HG03135 (cell line): ENCODE results near the gene FOXD4L6.
"Not testable (repeated sequence)": the region's sequence is repeated elsewhere in the genome, so short reads cannot be mapped to it uniquely, and the experiment has no call there.

ENCODE experiments used
- ATAC-seq: cut with Tn5 transposase; IDR thresholded peaks from one replicate; pipeline ENCODE4 v1.9.1; 2021; ENCODE audit warnings: mild to moderate bottlenecking, moderate library complexity; ENCODE audit not compliant: unreplicated experiment

The FOXD4L6 gene

GRCh38 chr9:41128581-41128980 is at the start of gene FOXD4L6:
Gene FOXD4L6, minus strand, starts transcription at chr9:41128681. Its CDS starts 298 bp downstream, at chr9:41128383.
- ATAC-seq = not testable (repeated sequence)

GRCh38 chr9:41174994-41175393 is 46.5 kb upstream of the FOXD4L6 start:
- not testable (repeated sequence) for ATAC-seq

DNA sequence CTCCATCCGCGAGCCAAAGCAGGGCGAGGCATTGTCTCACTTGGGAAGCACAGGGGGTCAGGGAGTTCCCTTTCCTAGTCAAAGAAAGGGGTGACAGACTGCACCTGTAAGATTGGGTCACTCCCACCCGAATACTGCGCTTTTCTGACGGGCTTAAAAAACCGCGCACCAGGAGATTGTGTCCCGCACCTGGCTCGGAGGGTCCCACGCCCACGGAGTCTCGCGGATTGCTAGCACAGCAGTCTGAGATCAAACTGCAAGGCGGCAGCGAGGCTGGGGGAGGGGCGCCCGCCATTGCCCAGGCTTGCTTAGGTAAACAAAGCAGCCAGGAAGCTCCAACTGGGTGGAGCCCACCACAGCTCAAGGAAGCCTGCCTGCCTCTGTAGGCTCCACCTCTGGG is 21.6 kb upstream of the FOXD4L6 start:
- ATAC-seq = not testable (repeated sequence)

DNA sequence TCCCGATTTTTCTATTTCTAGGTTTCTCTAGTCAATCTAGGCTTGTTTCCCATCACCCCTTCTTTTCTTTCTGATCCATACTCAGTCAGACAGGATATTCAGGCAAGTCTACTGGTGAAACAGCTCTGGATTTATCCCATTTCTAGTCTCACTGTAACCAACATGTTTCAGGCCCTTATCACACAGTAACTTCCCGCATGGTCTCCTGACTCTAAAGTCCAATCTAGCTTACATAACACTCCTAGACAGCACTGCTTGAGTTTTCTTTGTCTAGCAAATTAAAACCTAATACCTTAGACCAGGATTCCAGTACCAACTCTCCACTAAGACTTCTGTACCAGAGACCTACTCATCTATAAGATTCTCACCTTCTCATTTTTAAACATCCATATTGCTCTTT is 13.4 kb upstream of the FOXD4L6 start:
- not testable (repeated sequence) for ATAC-seq

GRCh38 chr9:41126746-41127446 is 1.6 kb downstream of the FOXD4L6 start:
- not testable (repeated sequence) for ATAC-seq

- not testable (repeated sequence) for ATAC-seq
These were observed 2.5 kb downstream of the FOXD4L6 start for GRCh38 chr9:41125936-41126335.

DNA sequence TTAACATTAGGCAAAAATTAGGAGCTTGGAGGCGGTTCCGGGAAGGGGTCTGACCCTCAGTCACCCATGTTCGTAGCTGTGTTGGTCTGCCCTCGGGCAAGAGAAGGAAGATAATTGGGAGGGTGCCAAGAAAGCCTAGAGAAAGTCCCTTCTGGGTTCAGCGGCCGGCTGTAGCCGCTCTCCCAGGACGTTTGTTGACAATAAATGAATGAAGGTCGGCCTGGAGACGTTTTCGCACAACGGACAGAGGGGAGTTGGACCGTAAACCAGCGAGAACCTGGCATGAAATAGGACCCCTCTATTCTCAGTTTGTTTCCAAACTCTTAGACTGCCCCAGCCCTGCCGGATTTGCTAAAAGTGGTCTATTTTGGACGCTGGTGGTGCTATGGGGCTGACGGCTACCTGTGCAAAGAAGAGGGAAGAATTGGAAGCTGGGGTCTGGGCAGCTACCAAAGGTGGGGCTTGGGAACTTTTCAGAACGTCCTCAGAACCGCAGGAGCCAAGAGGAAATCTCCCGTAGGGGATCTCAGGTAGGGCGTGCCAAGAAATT is 3.3 kb downstream of the FOXD4L6 start:
- ATAC-seq = not testable (repeated sequence)

- ATAC-seq = not testable (repeated sequence)
These were observed 4.0 kb downstream of the FOXD4L6 start for GRCh38 chr9:41124250-41125108.

DNA sequence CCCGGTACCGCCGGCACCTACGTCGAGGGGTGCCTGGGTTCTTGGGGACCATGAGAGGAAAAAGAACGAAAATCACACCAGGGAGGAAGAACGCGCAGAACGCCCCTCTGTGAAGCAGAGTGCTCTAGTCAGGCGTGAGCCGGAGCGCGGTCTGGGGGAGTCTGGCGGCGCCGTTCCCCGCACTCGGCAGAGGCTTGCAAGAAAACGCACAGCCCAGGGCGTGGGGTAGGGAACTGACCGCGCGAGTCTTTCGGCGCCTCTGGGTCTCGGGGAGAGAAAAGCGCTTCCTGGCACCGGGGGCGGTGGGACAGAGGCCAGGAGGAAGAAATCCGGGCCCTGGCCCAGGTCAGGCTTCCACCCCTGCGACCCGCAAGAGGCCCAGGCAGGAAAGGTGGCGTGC is 4.7 kb downstream of the FOXD4L6 start:
- ATAC-seq = not testable (repeated sequence)

DNA sequence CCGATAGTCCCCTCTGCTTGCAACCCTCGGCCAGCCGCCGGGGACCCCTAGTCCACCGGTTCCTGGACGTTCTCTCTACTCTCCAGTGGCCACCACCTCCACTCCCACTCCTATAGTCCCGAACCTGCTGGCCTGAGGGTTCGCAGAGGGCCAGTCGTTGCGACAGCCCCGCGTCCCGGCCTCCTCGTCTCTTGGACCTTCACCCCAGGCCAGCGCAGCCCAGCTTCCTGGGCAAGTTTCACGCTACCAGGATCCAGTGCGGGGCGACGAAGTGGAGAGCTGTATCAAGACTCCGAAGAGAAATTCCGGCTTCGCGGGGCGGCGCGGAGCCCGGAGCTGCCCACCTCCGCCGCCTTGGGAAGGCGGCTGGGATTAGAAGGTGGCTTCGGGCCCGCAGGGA is 5.1 kb downstream of the FOXD4L6 start:
- not testable (repeated sequence) for ATAC-seq

DNA sequence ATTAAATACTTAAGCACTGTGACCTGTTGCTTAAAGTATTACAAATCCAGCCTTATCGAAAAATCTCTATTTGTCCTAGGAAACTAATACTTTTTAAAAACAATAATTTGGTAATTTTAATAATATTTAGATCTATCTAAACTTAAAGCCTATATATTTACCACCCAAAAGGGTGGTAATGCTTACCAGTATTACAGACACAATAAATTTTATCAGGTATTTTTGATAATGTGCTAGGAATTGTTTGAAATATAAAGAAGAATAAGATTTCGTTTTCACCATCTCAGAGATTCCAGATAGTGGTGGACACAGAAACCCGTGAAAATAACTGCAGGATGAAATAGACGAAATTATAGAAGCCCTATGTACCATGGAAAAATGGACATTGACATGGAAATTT is 7.8 kb downstream of the FOXD4L6 start:
- not testable (repeated sequence) for ATAC-seq

DNA sequence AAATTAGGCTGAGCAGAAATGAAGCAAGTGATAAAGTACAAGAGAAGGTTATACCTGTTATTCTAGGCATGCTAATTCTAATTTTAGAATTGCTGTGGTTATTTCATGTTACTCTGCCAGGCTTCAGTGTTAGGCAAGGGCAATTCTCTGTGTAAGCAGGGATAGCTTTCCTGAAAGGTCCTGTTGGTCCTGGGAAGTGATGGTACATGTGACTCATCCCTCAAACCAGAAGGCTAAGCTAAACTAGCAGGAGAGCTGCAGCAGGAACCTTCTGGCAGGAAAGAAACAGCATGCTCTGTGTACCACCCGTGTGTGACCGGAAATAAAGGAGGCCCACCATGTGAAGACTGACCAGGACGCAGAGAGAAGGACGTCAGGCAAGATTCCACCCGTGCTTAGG is 8.8 kb downstream of the FOXD4L6 start:
- ATAC-seq = not testable (repeated sequence)

DNA sequence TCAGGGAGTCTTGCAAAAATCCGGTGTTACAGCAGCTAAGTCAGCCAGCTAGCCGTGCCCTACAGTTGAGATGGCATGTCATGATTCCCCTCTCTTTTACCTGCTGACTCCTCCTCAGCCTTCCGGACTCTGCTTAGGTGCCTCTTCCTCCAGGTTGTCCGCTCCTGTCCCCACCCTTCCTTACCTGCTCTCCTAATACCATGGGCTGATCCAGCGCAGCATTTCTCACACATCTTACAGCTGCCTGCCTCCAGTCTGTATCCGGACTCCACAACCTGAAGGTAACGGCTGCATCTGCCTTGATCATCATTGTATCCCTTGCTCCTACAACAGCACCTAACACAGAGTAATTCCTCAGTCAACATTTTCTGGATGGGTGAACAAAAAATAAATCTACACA is 9.2 kb downstream of the FOXD4L6 start:
- ATAC-seq = not testable (repeated sequence)

DNA sequence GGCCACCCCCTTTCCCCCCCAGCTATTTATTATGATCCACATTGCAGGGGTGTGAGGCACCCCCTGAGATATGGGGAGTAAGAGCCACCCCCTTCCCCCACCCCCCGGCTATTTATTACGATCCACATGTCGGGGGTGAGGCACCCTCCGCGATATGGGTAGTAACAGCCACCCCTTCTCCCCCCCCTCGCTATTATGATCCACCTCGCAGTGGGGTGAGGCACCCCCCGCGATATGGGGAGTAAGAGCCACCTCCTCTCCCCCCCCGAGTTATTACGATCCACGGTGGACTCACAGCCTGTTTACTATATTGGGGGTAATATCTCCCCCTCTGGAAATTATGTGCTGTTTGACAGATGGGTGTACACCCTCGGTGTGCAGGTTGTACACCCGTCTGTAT is 15.1 kb downstream of the FOXD4L6 start:
- not testable (repeated sequence) for ATAC-seq

- not testable (repeated sequence) for ATAC-seq
These were observed 17.1 kb downstream of the FOXD4L6 start for GRCh38 chr9:41111414-41111813.

GRCh38 chr9:41110913-41111312 is 17.6 kb downstream of the FOXD4L6 start:
- ATAC-seq = not testable (repeated sequence)

DNA sequence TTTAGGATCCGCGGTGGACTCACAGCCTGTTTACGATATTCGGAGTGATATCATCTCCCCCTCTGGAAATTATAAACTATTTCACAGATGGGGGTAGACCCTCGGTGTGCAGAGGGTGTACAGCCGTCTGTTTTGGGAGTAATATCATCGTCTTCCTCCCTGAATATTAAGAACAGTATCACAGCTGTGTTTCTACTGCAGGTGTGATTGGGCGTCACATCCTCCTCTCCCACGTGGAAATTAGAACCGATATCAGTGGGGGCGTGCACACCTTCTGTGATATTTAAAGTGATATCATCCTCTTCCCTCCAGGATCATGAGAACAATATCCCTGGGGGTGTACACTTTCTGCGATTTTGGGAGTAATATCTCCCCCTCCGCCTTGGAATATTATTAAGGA is 19.2 kb downstream of the FOXD4L6 start:
- ATAC-seq = not testable (repeated sequence)

- ATAC-seq = not testable (repeated sequence)
These were observed 19.7 kb downstream of the FOXD4L6 start for GRCh38 chr9:41108816-41109215.

GRCh38 chr9:41106472-41107116 is 21.9 kb downstream of the FOXD4L6 start:
- not testable (repeated sequence) for ATAC-seq

GRCh38 chr9:41105557-41106253 is 22.8 kb downstream of the FOXD4L6 start:
- ATAC-seq = not testable (repeated sequence)
